Lower lobe of right lung (tissue), 2 donors: Measurements from ENCODE around the gene RPRML. TPM values are rescaled to one million over a fixed set of nuclear protein-coding genes. Genes with fewer than 3 reads are reported as not detected.

ENCODE experiments used
- ATAC-seq, 2 donors: fragments of 200-7000 bp; cut with Tn5 transposase; one replicate each; pipeline ENCODE4 v1.9.1; 2020 to 2022; ENCODE audit warnings: mild to moderate bottlenecking in 2 of 2, moderate library complexity in 2 of 2
- DNase-seq: peaks from one replicate; pipeline ENCODE4 v3.0.0-alpha.2; 2020
- H3K27ac ChIP-seq: fragments of 200-600 bp; one replicate; pipeline ENCODE4 v1.8.0; 2022
- H3K27me3 ChIP-seq: fragments of 200-600 bp; one replicate; pipeline ENCODE4 v1.8.0; 2022; ENCODE audit warnings: low read depth
- H3K36me3 ChIP-seq: fragments of 200-600 bp; one replicate; pipeline ENCODE4 v1.8.0; 2022; ENCODE audit warnings: mild to moderate bottlenecking
- H3K4me1 ChIP-seq: fragments of 200-600 bp; one replicate; pipeline ENCODE4 v1.8.0; 2022
- H3K4me3 ChIP-seq: fragments of 200-600 bp; one replicate; pipeline ENCODE4 v1.8.0; 2022; ENCODE audit warnings: mild to moderate bottlenecking
- H3K9me3 ChIP-seq: fragments of 200-600 bp; one replicate; pipeline ENCODE4 v1.8.0; 2022
- intact Hi-C: fragments of 100-400 bp; cut with DNase I; formaldehyde crosslinking; loops from one replicate; pipeline ENCODE4 v1.11.0; 2022
- total RNA-seq: library from RNA; stranded (reverse); fragmentation: NEBNext Ultra II Directional; extraction: Animal tissue kit (Norgen Biotek cat#: 25700); gene quantifications from one replicate; pipeline ENCODE4 v1.2.1, GENCODE V29; 2021
- TF ChIP-seq, protein P1 (sequence below): fragments of 200-600 bp; IDR thresholded peaks from one replicate; pipeline ENCODE4 v1.8.0; 2022; ENCODE audit warnings: antibody characterized with exemption, mild to moderate bottlenecking
- donor health status: DM: no; HTN: yes; CAD: no; lungs with severe emphysema.

Gene RPRML
- total RNA-seq, 1 donor from 2014 or later, result not detected

DNA sequence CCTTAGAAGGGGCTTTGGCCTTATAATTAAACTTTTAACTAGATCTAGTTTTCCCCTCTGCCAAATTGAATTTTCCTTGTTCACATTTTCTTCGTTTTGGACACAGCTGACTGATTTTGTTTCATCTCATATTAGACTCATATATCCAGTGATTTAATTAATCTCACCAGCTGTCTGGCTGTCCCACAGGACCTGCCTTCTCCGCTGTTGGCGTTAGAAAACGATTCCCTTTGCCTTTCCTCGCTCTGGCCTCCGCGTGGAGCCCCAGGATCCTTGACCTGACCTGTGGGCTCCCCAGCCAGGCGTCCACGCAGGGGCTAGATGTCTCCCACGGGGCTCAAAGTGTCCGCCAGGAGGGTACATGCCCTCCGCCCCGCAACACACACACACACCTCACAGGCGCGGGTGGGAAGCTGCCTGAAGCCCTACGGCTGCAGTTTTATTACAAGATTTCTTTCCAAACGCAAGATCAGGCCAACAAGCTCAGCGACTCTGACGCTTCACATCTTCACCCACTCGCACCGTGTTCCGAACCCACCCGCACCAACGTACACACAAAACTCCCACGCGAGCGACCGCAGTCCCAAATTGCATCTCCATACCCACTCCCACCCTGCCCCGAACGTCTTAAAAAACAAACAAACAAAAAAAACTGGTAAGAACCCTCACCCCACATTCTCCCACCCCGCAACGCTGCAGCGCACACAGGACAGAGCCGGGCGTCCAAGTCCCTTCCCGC is 1.1 kb downstream of the RPRML start:
- TF ChIP-seq, protein P1, sequence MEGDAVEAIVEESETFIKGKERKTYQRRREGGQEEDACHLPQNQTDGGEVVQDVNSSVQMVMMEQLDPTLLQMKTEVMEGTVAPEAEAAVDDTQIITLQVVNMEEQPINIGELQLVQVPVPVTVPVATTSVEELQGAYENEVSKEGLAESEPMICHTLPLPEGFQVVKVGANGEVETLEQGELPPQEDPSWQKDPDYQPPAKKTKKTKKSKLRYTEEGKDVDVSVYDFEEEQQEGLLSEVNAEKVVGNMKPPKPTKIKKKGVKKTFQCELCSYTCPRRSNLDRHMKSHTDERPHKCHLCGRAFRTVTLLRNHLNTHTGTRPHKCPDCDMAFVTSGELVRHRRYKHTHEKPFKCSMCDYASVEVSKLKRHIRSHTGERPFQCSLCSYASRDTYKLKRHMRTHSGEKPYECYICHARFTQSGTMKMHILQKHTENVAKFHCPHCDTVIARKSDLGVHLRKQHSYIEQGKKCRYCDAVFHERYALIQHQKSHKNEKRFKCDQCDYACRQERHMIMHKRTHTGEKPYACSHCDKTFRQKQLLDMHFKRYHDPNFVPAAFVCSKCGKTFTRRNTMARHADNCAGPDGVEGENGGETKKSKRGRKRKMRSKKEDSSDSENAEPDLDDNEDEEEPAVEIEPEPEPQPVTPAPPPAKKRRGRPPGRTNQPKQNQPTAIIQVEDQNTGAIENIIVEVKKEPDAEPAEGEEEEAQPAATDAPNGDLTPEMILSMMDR, result no peak
- Histone ChIP-seq H3K4me1 (peaks cover 20% of the 10 kb centered on the region), H3K27me3 (peaks cover 42% of the 10 kb centered on the region), H3K4me3 (peak overlapping the region; percentile 61), H3K36me3 (no peaks in the 10 kb centered on the region), H3K27ac (no peak overlapping the region), H3K9me3 (no peaks in the 10 kb centered on the region)
- intact Hi-C loops, result no loop called here
- DNase-seq, result no peak
- ATAC-seq, result no peak

- no peak overlapping the region for H3K27ac ChIP-seq
- peaks cover 42% of the 10 kb centered on the region for H3K27me3 ChIP-seq
- intact Hi-C loops, result no loop called here
- H3K4me3 ChIP-seq, result no peak overlapping the region
- H3K36me3 ChIP-seq, result no peaks in the 10 kb centered on the region
- no peak for DNase-seq
- H3K4me1 ChIP-seq, result peaks cover 20% of the 10 kb centered on the region
- TF ChIP-seq, protein P1, result no peak
- H3K9me3 ChIP-seq, result no peaks in the 10 kb centered on the region
- ATAC-seq, result no peak
These were observed 1.7 kb downstream of the RPRML start for GRCh38 chr17:46977348-46977747.

DNA sequence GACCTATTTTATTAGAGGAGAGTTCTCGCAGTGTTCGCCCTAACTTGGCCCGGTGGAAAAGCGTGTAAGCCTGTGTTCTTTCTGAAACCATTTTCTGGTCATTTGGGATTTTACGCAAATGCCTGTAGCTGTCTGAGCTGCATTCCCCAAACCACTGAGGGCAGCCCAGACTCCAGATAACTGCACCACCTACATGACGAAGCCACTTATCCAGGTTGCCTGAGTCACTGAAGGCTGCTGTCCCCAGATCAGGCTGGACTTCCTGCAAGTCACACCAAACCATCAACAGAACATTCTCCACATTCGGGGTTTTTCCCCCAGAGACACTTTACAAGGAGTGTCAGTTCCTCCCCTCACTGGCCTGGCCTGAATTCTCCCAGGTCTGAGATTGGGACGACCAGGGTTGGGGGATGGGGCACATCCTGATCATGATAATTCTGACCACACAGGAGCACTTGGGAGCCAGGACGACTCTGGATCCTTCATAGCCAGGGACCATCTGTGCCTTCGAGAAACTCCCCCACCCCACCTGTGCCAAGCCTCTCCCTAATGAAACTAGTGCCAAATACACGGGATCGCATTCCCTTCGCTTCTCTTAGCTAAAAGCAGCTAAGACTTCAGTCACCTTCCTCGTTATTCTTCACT is 2.3 kb downstream of the RPRML start:
- TF ChIP-seq, protein P1, result no peak
- Histone ChIP-seq H3K27me3 (peaks cover 42% of the 10 kb centered on the region), H3K9me3 (no peaks in the 10 kb centered on the region), H3K4me1 (peaks cover 20% of the 10 kb centered on the region), H3K36me3 (no peaks in the 10 kb centered on the region), H3K4me3 (no peak overlapping the region), H3K27ac (no peak overlapping the region)
- no peak for DNase-seq
- intact Hi-C loops, result no loop called here
- ATAC-seq, result no peak

- Histone ChIP-seq H3K27ac (no peak overlapping the region), H3K4me1 (peaks cover 20% of the 10 kb centered on the region), H3K9me3 (no peaks in the 10 kb centered on the region), H3K27me3 (peaks cover 41% of the 10 kb centered on the region), H3K4me3 (no peak overlapping the region), H3K36me3 (no peaks in the 10 kb centered on the region)
- DNase-seq, result no peak
- ATAC-seq, result no peak
- TF ChIP-seq, protein P1, result no peak
- intact Hi-C loops, result no loop called here
These were observed 3.8 kb downstream of the RPRML start for GRCh38 chr17:46975287-46975686.

DNA sequence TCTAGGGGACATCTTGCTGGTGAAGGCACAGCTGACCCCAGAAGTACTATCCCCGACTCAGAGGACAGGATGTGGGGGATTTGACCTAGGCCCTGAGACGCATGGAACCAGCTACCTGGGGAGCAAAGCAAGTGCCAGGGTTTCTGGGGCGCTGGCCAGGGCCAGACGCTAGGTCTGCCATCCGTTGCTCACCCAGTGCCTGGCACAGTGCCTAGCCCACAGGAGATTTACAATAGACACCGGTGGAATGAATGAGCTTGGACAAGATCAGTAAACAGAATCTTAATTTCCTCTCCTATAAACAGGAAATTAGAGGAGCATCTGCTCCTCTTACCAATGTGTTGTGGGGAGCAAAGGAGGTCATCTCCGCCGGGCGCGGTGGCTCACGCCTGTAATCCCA is 5.0 kb downstream of the RPRML start:
- Histone ChIP-seq H3K27me3 (peaks cover 29% of the 10 kb centered on the region), H3K4me1 (peaks cover 14% of the 10 kb centered on the region), H3K4me3 (no peak overlapping the region), H3K9me3 (no peaks in the 10 kb centered on the region), H3K27ac (no peak overlapping the region), H3K36me3 (no peaks in the 10 kb centered on the region)
- DNase-seq (no peak), ATAC-seq (no peak)
- intact Hi-C loops, result no loop called here
- TF ChIP-seq, protein P1, result no peak
